WERI-Rb-1 (cell line): ENCODE results near the gene AIFM3.

ENCODE experiments used
- DNase-seq: peaks from one replicate; pipeline ENCODE4 v3.0.0-alpha.2; 2020
- H3K27ac ChIP-seq: fragments of 250-450 bp; sonication (Bioruptor Pico); 2 replicates; pipeline ENCODE4 v1.5.1; 2020; ENCODE audit warnings: mild to moderate bottlenecking, moderate library complexity
- H3K27me3 ChIP-seq: fragments of 250-450 bp; sonication (Bioruptor Pico); 2 replicates; pipeline ENCODE4 v1.5.1; 2021; ENCODE audit warnings: mild to moderate bottlenecking, low read depth, moderate library complexity; ENCODE audit not compliant: insufficient read depth, severe bottlenecking
- H3K36me3 ChIP-seq: fragments of 250-450 bp; sonication (Bioruptor Pico); 2 replicates; pipeline ENCODE4 v1.5.1; 2020; ENCODE audit warnings: mild to moderate bottlenecking, moderate library complexity
- H3K4me3 ChIP-seq: 2 replicates; pipeline ENCODE4 v1.5.1; 2011; ENCODE audit warnings: low read depth, mild to moderate bottlenecking, control low read depth, low read length
- H3K9me3 ChIP-seq: fragments of 250-450 bp; sonication (Bioruptor Pico); 2 replicates; pipeline ENCODE4 v1.5.1; 2021; ENCODE audit warnings: mild to moderate bottlenecking, moderate library complexity; ENCODE audit not compliant: severe bottlenecking
- CTCF ChIP-seq: IDR thresholded peaks from 2 replicates; pipeline ENCODE4 v1.5.1; 2011; ENCODE audit warnings: low read depth, mild to moderate bottlenecking, control low read depth, inconsistent platforms, low read length

AIFM3 gene

GRCh38 chr22:20946080-20946986, 20.7 kb upstream of the AIFM3 start:
- peaks cover 54% of the 10 kb centered on the region for H3K36me3 ChIP-seq
- no peak overlapping the region for H3K4me3 ChIP-seq
- DNase-seq, result no peak
- no peaks in the 10 kb centered on the region for H3K27me3 ChIP-seq
- no peak for TF ChIP-seq CTCF
- H3K9me3 ChIP-seq, result no peaks in the 10 kb centered on the region
- no peak overlapping the region for H3K27ac ChIP-seq

- H3K27ac ChIP-seq, result no peak overlapping the region
- no peak overlapping the region for H3K4me3 ChIP-seq
- no peak for DNase-seq
- TF ChIP-seq CTCF, result no peak
- no peaks in the 10 kb centered on the region for H3K27me3 ChIP-seq
- H3K9me3 ChIP-seq, result no peaks in the 10 kb centered on the region
- peaks cover 57% of the 10 kb centered on the region for H3K36me3 ChIP-seq
Measured at GRCh38 chr22:20946991-20947390, 20.1 kb upstream of the AIFM3 start.

GRCh38 chr22:20948450-20948849, 18.6 kb upstream of the AIFM3 start:
- DNase-seq, result no peak
- Histone ChIP-seq H3K4me3 (no peak overlapping the region), H3K36me3 (peaks cover 60% of the 10 kb centered on the region), H3K27me3 (no peaks in the 10 kb centered on the region), H3K27ac (no peak overlapping the region), H3K9me3 (no peaks in the 10 kb centered on the region)
- TF ChIP-seq CTCF, result no peak

DNA sequence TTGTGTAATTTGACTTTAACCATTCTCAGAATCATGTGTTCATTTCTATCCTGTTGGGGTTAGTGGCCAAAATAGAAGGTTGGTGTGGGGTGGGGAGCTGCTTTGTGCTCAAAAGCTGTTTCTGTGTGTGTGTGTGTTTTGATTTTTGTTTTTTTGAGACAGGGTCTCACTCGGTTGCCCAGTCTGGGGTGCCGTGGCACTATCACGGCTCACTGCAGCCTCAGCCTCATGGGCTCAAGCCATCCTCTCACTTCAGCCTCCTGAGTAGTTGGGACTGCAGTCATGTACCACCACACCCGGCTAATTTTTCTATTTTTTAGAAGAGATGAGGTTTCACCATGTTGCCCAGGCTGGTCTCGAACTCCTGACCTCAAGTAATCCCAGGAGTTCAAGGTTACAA, 18.1 kb upstream of the AIFM3 start:
- H3K4me3 ChIP-seq, result no peak overlapping the region
- H3K36me3 ChIP-seq, result peaks cover 65% of the 10 kb centered on the region
- TF ChIP-seq CTCF, result no peak
- no peak for DNase-seq
- no peaks in the 10 kb centered on the region for H3K27me3 ChIP-seq
- no peaks in the 10 kb centered on the region for H3K9me3 ChIP-seq
- H3K27ac ChIP-seq, result no peak overlapping the region

DNA sequence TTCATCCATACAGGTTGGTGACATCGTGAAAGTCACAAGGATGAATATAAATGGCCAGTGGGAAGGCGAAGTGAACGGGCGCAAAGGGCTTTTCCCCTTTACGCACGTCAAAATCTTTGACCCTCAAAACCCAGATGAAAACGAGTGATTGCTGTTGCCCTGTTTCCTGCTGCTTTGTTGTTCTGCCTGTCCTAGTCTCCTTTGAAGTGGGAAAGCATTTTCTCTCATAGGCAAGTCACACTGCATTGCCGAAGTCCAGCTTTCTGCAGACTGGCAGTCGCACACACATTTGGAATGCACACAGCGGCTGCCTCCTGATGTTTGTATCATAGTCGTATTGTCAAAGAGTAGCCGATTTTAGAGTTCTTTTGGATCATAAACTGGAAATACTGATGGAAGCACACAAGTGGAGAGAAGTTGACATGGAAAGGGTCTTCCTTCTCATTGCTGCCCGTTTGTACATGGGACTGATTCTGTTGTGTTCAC, 17.3 kb upstream of the AIFM3 start:
- H3K27ac ChIP-seq, result no peak overlapping the region
- DNase-seq, result no peak
- peaks cover 67% of the 10 kb centered on the region for H3K36me3 ChIP-seq
- no peaks in the 10 kb centered on the region for H3K9me3 ChIP-seq
- TF ChIP-seq CTCF, result no peak
- H3K4me3 ChIP-seq, result no peak overlapping the region
- H3K27me3 ChIP-seq, result no peaks in the 10 kb centered on the region
